HK-2 (cell line): Measurements from ENCODE around the gene PTPN1.

Source experiments
- DNase-seq: peaks from one replicate; pipeline ENCODE4 v3.0.0-alpha.2; 2018; ENCODE audit not compliant: unreplicated experiment

The PTPN1 gene

GRCh38 chr20:50634191-50634590 lies 124.0 kb downstream of the PTPN1 start:
- no peak for DNase-seq
